GM12878 (cell line): ENCODE data around the gene TOX4. TPM values are rescaled to one million over a fixed set of nuclear protein-coding genes. Genes with fewer than 3 reads are reported as not detected.

ENCODE experiments used
- E4F1 ChIP-seq: fragments of 450-650 bp; IDR thresholded peaks from 2 replicates; pipeline ENCODE4 v1.6.1; 2018; ENCODE audit warnings: borderline replicate concordance, mild to moderate bottlenecking; ENCODE audit not compliant: partially characterized antibody
- EGR1 ChIP-seq, 2 experiments: IDR thresholded peaks; 1 replicate in 1 of 2; 2 replicates in 1 of 2; pipeline ENCODE4 v1.6.1; 2011 to 2012; ENCODE audit warnings: low read depth in 2 of 2, low read length in 2 of 2, borderline replicate concordance in 1 of 2, mild to moderate bottlenecking in 1 of 2, moderate library complexity in 1 of 2
- HSF1 ChIP-seq: fragments of 150-350 bp; IDR thresholded peaks from 2 replicates; pipeline ENCODE4 v1.6.1; 2014; ENCODE audit warnings: mild to moderate bottlenecking, low read depth, low read length
- LARP7 ChIP-seq: fragments of 450-650 bp; IDR thresholded peaks from 2 replicates; pipeline ENCODE4 v1.6.1; 2017; ENCODE audit warnings: mild to moderate bottlenecking
- USF2 ChIP-seq: IDR thresholded peaks from 2 replicates; pipeline ENCODE4 v1.6.1; 2011; ENCODE audit warnings: low read depth, low read length, improper control_type of control experiment, borderline replicate concordance
- polyA plus RNA-seq, 11 experiments: library from polyadenylated mRNA; depleted of rRNA in 4 of 11; unstranded in 6 of 11; stranded (reverse) in 5 of 11; fragments of >200 nt; fragmentation: Nextera tagmentation in 4 of 11; fragmentation: Illumina TruSeq in 1 of 11; extraction: Ambion mirVana in 4 of 11; extraction: Trizol in 1 of 11; gene quantifications; 1 replicate in 1 of 11; 2 replicates in 10 of 11; pipeline versions ENCODE4 v1.2.1 to v1.2.3, GENCODE V29; 2011 to 2016; ENCODE audit warnings: inconsistent platforms in 2 of 11, missing spikeins in 2 of 11, low read depth in 1 of 11
- total RNA-seq, 4 experiments: library from RNA; depleted of rRNA in 3 of 4; stranded (reverse); fragments of >200 nt in 3 of 4; fragmentation: Illumina TruSeq in 1 of 4; extraction: Trizol in 1 of 4; gene quantifications; 2 replicates each; pipeline versions ENCODE4 v1.2.1 to v1.2.3, GENCODE V29; 2013 to 2021

Gene TOX4
- total and polyA plus RNA-seq, 10 of the 15 experiments (the other 5 are each of a cell fraction or from before 2014, with no cell fraction given) = 18.4 to 113 (median 55.2) TPM

- TF ChIP-seq E4F1 = no peak
- TF ChIP-seq LARP7 = no peak
- TF ChIP-seq EGR1 (IDR thresholded peaks at IDR 0.05; ENCODE audit: borderline replicate concordance in 1 of 2, low read depth in 2 of 2, low read length in 2 of 2) = no peak
- TF ChIP-seq HSF1 = no peak
- no peak for TF ChIP-seq USF2
Observed at GRCh38 chr14:21496453-21496852, 19.5 kb downstream of the TOX4 start (continued).
